ENCODE results near the gene UAP1L1. TPM values are rescaled to one million over a fixed set of nuclear protein-coding genes. Genes with fewer than 3 reads are reported as not detected.

UAP1L1 gene
- total and polyA plus RNA-seq, 7 donors, result 2.9 to 9.6 (median 5.7) TPM

DNA sequence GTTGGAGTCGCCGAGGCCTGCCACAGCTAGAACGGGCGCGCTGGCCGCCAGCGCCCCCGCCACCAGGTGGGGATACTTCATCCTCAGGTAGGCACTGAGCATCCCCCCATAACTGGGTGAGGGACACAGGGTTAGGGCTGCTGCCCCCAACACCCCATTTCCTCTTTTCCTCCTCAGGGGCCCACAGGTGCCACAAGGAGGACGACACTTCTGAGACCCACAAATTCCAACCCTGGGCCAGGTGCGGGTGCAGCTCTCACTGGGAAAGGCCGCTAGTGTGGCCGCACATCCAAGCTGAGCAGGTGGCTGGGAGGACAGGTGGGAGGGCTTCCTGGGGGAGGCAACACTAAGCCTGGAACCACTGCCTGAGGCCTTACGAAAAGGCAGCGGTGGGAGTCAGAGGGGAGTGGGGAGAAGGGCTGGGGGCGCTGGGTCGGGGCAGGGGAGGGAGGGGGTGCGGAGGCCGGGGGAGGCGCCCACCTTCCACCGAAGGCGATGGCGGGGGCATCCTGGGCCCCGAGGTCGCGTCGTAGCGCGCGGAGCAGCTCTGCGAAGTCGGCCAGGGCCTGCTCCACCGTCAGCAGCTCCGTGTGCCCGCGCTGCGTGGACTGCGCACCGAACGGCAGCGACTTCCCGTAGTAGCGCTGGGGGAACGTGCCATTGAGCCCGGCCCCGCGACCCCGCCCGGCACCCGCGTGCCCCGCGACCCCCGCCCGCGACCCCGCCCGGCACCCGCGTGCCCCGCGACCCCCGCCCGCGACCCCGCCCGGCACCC is 36.3 kb downstream of the UAP1L1 start:
- TF ChIP-seq, protein P1, sequence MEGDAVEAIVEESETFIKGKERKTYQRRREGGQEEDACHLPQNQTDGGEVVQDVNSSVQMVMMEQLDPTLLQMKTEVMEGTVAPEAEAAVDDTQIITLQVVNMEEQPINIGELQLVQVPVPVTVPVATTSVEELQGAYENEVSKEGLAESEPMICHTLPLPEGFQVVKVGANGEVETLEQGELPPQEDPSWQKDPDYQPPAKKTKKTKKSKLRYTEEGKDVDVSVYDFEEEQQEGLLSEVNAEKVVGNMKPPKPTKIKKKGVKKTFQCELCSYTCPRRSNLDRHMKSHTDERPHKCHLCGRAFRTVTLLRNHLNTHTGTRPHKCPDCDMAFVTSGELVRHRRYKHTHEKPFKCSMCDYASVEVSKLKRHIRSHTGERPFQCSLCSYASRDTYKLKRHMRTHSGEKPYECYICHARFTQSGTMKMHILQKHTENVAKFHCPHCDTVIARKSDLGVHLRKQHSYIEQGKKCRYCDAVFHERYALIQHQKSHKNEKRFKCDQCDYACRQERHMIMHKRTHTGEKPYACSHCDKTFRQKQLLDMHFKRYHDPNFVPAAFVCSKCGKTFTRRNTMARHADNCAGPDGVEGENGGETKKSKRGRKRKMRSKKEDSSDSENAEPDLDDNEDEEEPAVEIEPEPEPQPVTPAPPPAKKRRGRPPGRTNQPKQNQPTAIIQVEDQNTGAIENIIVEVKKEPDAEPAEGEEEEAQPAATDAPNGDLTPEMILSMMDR (IDR thresholded peaks at IDR 0.05), result no peak
- TF ChIP-seq POLR2A (IDR thresholded peaks at IDR 0.05) (no peak), POLR2AphosphoS5 (IDR thresholded peaks at IDR 0.05) (no peak), EP300 (IDR thresholded peaks at IDR 0.05) (no peak)
- intact Hi-C loops (cut with DNase I), result loop anchor here (2.0 kb wide), 2 partner anchors 27 to 109 kb away; partner anchors contain the start of genes MAN1B1 and RNF208

DNA sequence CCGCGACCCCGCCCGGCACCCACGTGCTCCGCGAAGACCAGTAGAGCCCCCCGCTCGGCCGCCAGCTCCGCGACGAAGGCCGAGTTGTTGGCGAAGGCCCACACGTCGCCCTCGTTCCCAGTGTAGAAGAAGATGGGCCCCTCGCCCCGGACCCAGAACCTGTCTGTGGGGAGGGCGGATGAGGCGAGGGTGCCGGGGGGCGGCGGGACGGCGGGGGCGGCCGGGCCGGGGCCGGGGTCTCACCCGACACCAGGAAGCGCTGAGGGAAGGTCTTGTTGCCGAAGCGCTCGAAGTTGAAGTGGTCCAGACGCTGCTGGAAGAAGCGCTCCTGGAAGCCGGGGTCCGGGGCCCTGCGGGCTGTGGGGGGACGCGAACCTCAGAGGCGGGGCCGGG is 36.9 kb downstream of the UAP1L1 start:
- Histone ChIP-seq H3K36me3 (peaks cover 10 to 38% (median 19%) of the 10 kb centered on the region in 4 donors), H3K9me3 (no peaks in the 10 kb centered on the region), H3K27ac (peak overlapping the region; percentile 44 to 66 (median 52)), H3K27me3 (no peaks in the 10 kb centered on the region), H3K4me3 (peak overlapping the region; percentile 67 to 86 (median 74)), H3K4me1 (peaks cover 0 to 18% (median 14%) of the 10 kb centered on the region in 4 donors)
- TF ChIP-seq EP300 (IDR thresholded peaks at IDR 0.05), result no peak
- no peak for TF ChIP-seq POLR2A (IDR thresholded peaks at IDR 0.05)
- no peak for TF ChIP-seq POLR2AphosphoS5 (IDR thresholded peaks at IDR 0.05)
- TF ChIP-seq, protein P1 (IDR thresholded peaks at IDR 0.05), result no peak
- WGBS, 2 donors, result 1% methylated on average over 45 of the region's 45 CpGs
- DNase-seq, result peak; percentile 70
- intact Hi-C loops (cut with DNase I), result loop anchor here (2.0 kb wide), 2 partner anchors 27 to 109 kb away; partner anchors contain the start of genes MAN1B1 and RNF208

More for the DNA sequence above, 36.3 kb downstream of the UAP1L1 start:
- Histone ChIP-seq H3K4me1 (peaks cover 0 to 18% (median 14%) of the 10 kb centered on the region in 4 donors), H3K36me3 (peaks cover 10 to 43% (median 22%) of the 10 kb centered on the region in 4 donors), H3K9me3 (no peaks in the 10 kb centered on the region), H3K4me3 (peak overlapping the region; percentile 16 to 80 (median 68)), H3K27me3 (no peaks in the 10 kb centered on the region), H3K27ac (no peak overlapping the region)
- peak; percentile 62 for DNase-seq
- 28 to 44% methylated on average over 66 of the region's 66 CpGs for WGBS, 2 donors

DNA sequence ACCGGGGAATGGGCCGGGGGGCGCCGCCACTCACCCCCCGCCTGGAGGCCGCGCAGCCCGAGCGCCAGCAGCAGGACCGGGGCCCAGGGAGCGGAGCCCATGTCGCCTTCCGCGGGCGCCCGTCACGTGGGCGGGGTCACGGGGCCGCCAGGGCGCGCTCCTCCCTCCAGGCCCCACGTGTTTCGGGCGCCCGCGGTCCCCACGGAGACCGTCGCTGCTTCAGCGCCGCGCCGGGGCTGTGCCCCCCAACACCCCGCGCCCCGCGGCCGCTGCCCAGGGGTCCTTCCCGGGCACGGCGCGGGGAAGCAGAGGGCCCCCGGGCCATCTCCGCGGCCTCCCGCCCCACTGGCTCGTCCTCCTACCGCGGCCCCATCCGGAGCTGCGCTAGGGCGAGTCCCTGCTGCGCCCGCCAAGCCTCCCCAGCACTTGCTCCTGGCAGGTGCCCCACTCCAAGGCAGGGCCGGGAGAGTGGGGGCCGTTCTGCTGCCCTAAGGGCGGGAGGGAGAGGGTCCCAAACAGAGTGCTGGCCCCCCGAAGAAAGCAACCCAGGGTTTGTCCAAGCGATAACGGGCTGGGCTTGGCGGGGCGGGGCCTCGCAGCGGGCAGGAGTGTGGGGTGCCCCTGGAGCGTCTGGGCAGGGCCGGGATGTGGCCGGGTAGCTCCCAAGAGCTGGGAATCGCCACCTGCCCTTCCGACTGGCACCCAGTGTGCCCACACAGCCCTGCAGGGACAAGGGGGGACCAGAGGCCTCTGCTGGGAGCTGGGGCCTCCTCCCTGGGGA is 37.5 kb downstream of the UAP1L1 start, which contains the start of gene DPP7:
Gene DPP7, minus strand, starts transcription at position 121 of the 781 bp plus-strand sequence. Its CDS starts 20 bp downstream, at position 101.
- H3K27ac ChIP-seq, result peak within 1 kb of the TSS; percentile 44 to 66 (median 52)
- intact Hi-C loops (cut with DNase I), result loop anchor here (2.0 kb wide), 2 partner anchors 28 to 108 kb away; partner anchors contain the start of genes MAN1B1 and RNF208
- peak; percentile 87 for DNase-seq
- no peaks in the 10 kb centered on the region for H3K27me3 ChIP-seq
- TF ChIP-seq POLR2A (IDR thresholded peaks at IDR 0.05), result no peak
- TF ChIP-seq, protein P1 (IDR thresholded peaks at IDR 0.05), result no peak
- TF ChIP-seq POLR2AphosphoS5 (IDR thresholded peaks at IDR 0.05), result peak in 3 of 4 donors; percentile 17 to 59 (median 33)
- TF ChIP-seq EP300 (IDR thresholded peaks at IDR 0.05), result no peak
- H3K4me3 ChIP-seq, result peak within 1 kb of the TSS; percentile 67 to 86 (median 74)
- 1 to 4% methylated on average over 70 of the region's 70 CpGs for WGBS, 2 donors
- H3K4me1 ChIP-seq, result peaks cover 0 to 18% (median 14%) of the 10 kb centered on the region in 4 donors
- peaks cover 10 to 32% (median 18%) of the 10 kb centered on the region in 4 donors for H3K36me3 ChIP-seq
- no peaks in the 10 kb centered on the region for H3K9me3 ChIP-seq

DNA sequence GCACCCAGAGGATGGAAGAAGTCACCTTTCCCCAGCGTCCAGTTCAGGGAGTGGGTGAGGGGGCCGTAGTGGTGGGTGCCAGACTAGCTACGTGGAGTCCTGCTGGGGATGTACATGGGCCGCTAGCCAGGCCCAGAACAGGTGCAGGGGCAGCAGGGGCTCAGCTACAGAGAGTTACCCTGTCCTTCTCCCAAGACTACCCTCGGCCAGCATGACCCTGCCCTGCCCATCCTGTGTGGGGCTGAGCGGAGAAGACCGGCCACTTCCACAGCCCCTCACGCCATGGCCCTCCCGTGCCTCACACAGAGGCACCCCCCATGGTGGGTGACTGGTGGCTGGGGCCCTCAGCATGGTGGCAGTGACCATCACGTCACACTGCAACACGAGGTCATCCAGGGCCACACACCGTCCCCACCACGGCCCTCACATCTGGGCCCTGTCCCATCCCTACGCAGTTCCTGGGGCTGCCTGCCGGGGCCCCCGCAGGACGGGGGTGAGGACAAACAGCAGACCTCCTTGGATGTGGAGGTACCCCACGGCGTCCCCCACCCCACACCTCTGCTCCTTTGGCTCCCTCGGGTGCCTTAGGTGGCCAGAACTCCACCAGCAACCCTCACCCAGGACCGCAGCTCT is 38.2 kb downstream of the UAP1L1 start:
- intact Hi-C loops (cut with DNase I), result loop anchor here (2.0 kb wide), 2 partner anchors 29 to 107 kb away; partner anchors contain the start of genes MAN1B1 and RNF208
- peaks cover 0 to 18% (median 14%) of the 10 kb centered on the region in 4 donors for H3K4me1 ChIP-seq
- no peak overlapping the region for H3K27ac ChIP-seq
- peak overlapping the region in 3 of 4 donors; percentile 67 to 80 (median 69) for H3K4me3 ChIP-seq
- no peaks in the 10 kb centered on the region for H3K9me3 ChIP-seq
- H3K27me3 ChIP-seq, result no peaks in the 10 kb centered on the region
- H3K36me3 ChIP-seq, result peaks cover 10 to 25% (median 13%) of the 10 kb centered on the region in 4 donors
- TF ChIP-seq POLR2A (IDR thresholded peaks at IDR 0.05) (no peak), POLR2AphosphoS5 (IDR thresholded peaks at IDR 0.05) (no peak), EP300 (IDR thresholded peaks at IDR 0.05) (no peak)
- TF ChIP-seq, protein P1 (IDR thresholded peaks at IDR 0.05), result no peak
- 61 to 85% methylated on average over 21 of the region's 21 CpGs for WGBS, 2 donors
- no peak for DNase-seq
